Left ventricle myocardium inferior (tissue), 1 donor: ENCODE measurements around the gene RBM47. TPM values are rescaled to one million over a fixed set of nuclear protein-coding genes. Genes with fewer than 3 reads are reported as not detected.

ENCODE experiments used
- DNase-seq: peaks from one replicate; pipeline ENCODE4 v3.0.0-alpha.2; 2020
- H3K27ac ChIP-seq: fragments of 200-600 bp; replicated peaks from 2 replicates; pipeline ENCODE4 v1.8.0; 2021
- H3K27me3 ChIP-seq: fragments of 200-600 bp; 2 replicates; pipeline ENCODE4 v1.8.0; 2021; ENCODE audit warnings: low read depth
- H3K36me3 ChIP-seq: fragments of 200-600 bp; 2 replicates; pipeline ENCODE4 v1.8.0; 2021
- H3K4me1 ChIP-seq: fragments of 200-600 bp; 2 replicates; pipeline ENCODE4 v1.8.0; 2021
- H3K4me3 ChIP-seq: fragments of 200-600 bp; 2 replicates; pipeline ENCODE4 v1.8.0; 2021; ENCODE audit warnings: mild to moderate bottlenecking, moderate library complexity
- H3K9me3 ChIP-seq: fragments of 200-600 bp; replicated peaks from 2 replicates; pipeline ENCODE4 v1.8.0; 2021
- CTCF ChIP-seq: fragments of 200-600 bp; IDR thresholded peaks from 2 replicates; pipeline ENCODE4 v1.8.0; 2021; ENCODE audit warnings: antibody characterized with exemption, mild to moderate bottlenecking, borderline replicate concordance
- intact Hi-C: fragments of 100-400 bp; cut with micrococcal nuclease; formaldehyde crosslinking; loops from one replicate; pipeline ENCODE4 v1.11.0; 2022
- total RNA-seq: library from RNA; stranded (reverse); fragmentation: NEBNext Ultra II Directional; extraction: Animal tissue kit (Norgen Biotek cat#: 25700); gene quantifications from one replicate; pipeline ENCODE4 v1.2.1, GENCODE V29; 2021
- donor health status: DM: no; HTN: yes; CAD: no; lungs with severe emphysema.

Gene RBM47
- total RNA-seq, 1 donor from 2014 or later: 2.7 TPM

DNA sequence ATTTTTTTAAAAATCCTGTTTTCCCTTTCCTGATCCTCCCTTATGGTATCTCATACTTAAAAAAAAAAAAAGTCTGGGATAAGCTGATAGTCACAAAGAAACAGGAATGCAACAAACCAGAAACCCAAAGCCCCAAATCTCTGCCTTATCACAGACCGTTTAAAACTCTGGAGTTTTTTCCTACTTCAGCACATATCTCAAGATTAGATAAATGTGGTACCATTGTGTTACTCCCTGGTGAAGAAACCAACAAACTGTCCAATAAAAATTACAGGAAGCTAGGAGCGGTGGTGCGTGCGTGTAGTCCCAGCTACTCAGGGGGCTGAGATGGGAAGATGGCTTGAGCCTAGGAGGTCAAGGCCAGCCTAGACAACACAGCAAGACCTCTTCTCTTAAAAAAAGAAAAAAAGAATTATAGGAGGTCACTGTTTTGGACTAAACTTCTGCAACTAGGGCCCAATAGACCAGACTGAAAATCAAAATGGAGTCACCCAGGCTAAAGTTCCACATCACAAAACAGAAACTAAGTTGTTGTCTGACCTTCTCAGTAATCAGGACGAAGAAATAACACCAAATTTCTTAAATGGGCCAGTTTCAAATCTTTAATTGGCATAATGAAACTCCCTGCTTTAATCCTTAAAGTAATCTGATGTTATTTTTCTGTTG, 51.9 kb downstream of the RBM47 start:
- Histone ChIP-seq H3K4me3 (no peak overlapping the region), H3K27ac (peak overlapping the region; percentile 41), H3K9me3 (no peaks in the 10 kb centered on the region), H3K27me3 (peaks cover 10% of the 10 kb centered on the region), H3K36me3 (no peaks in the 10 kb centered on the region), H3K4me1 (peaks cover 15% of the 10 kb centered on the region)
- no peak for DNase-seq
- intact Hi-C loops: no loop called here
- TF ChIP-seq CTCF: no peak

GRCh38 chr4:40576651-40577480, 52.8 kb downstream of the RBM47 start:
- H3K27ac ChIP-seq: peak overlapping the region; percentile 41
- no peaks in the 10 kb centered on the region for H3K9me3 ChIP-seq
- H3K27me3 ChIP-seq: peaks cover 5% of the 10 kb centered on the region
- intact Hi-C loops: no loop called here
- TF ChIP-seq CTCF: no peak
- H3K4me3 ChIP-seq: peak overlapping the region; percentile 29
- H3K36me3 ChIP-seq: no peaks in the 10 kb centered on the region
- peak; percentile 49 for DNase-seq
- H3K4me1 ChIP-seq: peaks cover 15% of the 10 kb centered on the region

DNA sequence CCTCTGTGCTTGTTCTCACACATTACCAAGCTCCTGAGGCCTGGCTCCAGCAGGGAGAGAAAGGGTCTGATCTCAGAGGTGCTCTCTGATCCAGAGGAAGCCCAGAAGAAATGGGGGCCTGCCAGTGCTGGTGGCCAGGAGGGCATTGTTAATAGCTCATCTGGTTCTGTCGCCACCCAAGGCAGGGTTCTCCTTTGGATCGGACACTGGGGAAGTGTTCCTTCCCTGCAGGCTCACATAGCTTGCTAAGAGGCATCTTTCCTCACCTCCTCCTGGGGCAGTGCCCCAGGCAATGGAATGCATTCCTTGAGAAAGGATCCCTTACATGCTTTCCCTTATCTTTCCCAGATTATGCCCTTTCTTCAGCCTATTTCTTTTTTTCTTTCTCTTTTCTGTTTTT, 53.8 kb downstream of the RBM47 start:
- intact Hi-C loops: no loop called here
- Histone ChIP-seq H3K4me1 (peaks cover 15% of the 10 kb centered on the region), H3K36me3 (no peaks in the 10 kb centered on the region), H3K4me3 (no peak overlapping the region), H3K9me3 (no peaks in the 10 kb centered on the region), H3K27me3 (peaks cover 9% of the 10 kb centered on the region), H3K27ac (no peak overlapping the region)
- TF ChIP-seq CTCF: no peak
- no peak for DNase-seq

DNA sequence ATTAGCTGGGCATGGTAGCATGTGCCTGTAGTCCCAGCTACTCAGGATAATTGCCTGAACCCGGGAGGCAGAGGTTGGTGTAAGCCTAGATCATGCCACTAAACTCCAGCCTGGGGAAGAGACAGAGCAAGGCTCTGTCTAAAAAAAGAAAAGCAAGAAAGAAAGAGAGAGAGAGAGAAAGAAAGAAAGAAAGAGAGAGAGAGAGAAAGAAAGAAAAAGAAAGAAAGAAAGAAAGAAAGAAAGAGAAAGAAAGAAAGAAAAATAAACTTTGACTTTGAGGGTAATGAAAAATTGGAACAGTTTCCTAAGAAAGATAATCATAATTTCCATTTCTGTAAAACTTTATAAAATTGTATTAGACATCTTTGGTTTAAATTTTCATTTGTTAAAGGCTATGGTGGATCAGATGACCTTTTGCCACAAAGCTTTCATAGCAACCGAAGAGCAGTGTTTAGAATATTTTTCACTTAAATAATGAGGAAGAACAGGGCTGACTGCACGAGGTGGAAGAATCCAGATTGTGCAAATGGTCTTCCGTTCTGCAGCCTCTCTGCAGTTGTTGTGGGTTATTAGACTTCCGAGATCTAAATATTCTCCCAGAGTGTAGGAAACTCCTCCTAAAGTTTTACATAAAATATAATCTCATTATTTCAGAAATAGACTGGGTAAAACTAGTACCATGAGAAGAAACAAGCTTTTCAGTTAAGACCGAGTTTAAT, 55.9 kb downstream of the RBM47 start:
- Histone ChIP-seq H3K27ac (no peak overlapping the region), H3K9me3 (no peaks in the 10 kb centered on the region), H3K27me3 (peaks cover 22% of the 10 kb centered on the region), H3K4me3 (no peak overlapping the region), H3K36me3 (no peaks in the 10 kb centered on the region), H3K4me1 (peaks cover 15% of the 10 kb centered on the region)
- no peak for TF ChIP-seq CTCF
- DNase-seq: no peak
- intact Hi-C loops: no loop called here

DNA sequence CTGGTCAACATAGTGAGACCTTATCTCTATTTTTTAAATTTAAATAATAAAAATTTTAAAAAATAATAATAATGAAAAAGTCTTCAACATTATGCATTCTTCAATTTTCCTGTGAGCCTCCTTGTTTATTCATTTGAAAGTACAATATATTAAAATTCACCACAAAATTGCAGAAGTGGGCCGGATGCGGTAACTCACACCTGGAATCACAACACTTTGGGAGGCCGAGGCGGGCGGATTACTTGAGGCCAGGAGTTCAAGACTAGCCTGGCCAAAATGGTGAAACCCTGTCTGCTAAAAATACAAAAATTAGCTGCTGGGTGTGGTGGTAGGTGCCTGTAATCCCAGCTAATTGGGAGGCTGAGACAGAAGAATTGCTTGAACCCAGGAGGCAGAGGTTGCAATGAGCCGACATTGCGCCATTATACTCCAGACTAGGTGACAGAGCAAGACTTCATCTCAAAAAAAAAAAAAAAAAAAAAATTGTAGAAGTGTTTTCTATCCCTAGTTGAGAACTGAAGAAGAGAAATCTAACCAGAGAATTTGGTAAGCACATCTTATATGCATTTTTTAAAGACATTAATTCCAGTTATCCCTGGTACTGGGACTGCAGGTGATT, 56.9 kb downstream of the RBM47 start:
- Histone ChIP-seq H3K27ac (no peak overlapping the region), H3K27me3 (peaks cover 22% of the 10 kb centered on the region), H3K36me3 (no peaks in the 10 kb centered on the region), H3K4me1 (peaks cover 14% of the 10 kb centered on the region), H3K9me3 (no peaks in the 10 kb centered on the region), H3K4me3 (no peak overlapping the region)
- TF ChIP-seq CTCF: no peak
- no peak for DNase-seq
- intact Hi-C loops: no loop called here
